ENCODE results near the gene TMEM129.
A peak's percentile ranks its signal among the peaks of the same experiment; 100 is the strongest.
"Not testable (repeated sequence)": the region's sequence is repeated elsewhere in the genome, so short reads cannot be mapped to it uniquely, and the experiment has no call there.

TMEM129 gene

GRCh38 chr4:1711055-1711570, 10.0 kb downstream of the TMEM129 start:
- H3K4me3 ChIP-seq (ENCODE audit: low read length in 2 of 2), result peak overlapping the region; percentile 83 to 92
- H3K27ac ChIP-seq (ENCODE audit: low read length), result peak overlapping the region; percentile 93
- H3K36me3 ChIP-seq (ENCODE audit: control insufficient read depth in 2 of 2, insufficient read depth in 2 of 2, low read length in 2 of 2), result peaks cover 2 to 4% of the 10 kb centered on the region in 2 donors
- peaks cover 22% of the 10 kb centered on the region for H3K4me1 ChIP-seq (ENCODE audit: control insufficient read depth, insufficient read depth, low read length)
- H3K27me3 ChIP-seq (ENCODE audit: control insufficient read depth in 1 of 2, insufficient read depth in 2 of 2, low read length in 2 of 2), result no peaks in the 10 kb centered on the region
- H3K9me3 ChIP-seq (ENCODE audit: control insufficient read depth in 2 of 2, low read length in 2 of 2), result no peaks in the 10 kb centered on the region
- H3K9ac ChIP-seq (ENCODE audit: low read length in 2 of 2), result peak overlapping the region; percentile 78 to 90

DNA sequence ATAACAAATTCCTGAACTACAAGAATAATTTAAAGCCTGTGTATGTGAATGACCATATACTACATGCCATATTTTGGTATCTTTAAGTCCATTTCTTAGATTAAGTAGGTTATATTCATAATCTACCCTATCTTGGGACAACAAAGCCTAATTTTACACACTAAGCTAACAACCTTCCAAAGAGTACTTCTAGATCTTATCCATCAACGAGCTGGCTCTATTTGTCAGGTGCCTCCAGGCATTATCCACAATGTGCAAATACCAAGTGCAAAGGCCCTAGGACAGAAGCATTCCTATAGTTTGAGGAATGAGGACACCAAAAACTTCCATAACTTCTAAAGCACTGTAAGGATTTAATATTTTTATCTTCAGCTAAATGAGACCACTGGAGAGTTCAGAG, 12.5 kb downstream of the TMEM129 start:
- Histone ChIP-seq H3K27me3 (ENCODE audit: control insufficient read depth in 1 of 2, insufficient read depth in 2 of 2, low read length in 2 of 2) (no peaks in the 10 kb centered on the region), H3K4me1 (ENCODE audit: control insufficient read depth, insufficient read depth, low read length) (peaks cover 19% of the 10 kb centered on the region), H3K9me3 (ENCODE audit: control insufficient read depth in 2 of 2, low read length in 2 of 2) (no peaks in the 10 kb centered on the region), H3K27ac (ENCODE audit: low read length) (no peak overlapping the region), H3K4me3 (ENCODE audit: low read length in 2 of 2) (no peak overlapping the region), H3K36me3 (ENCODE audit: control insufficient read depth in 2 of 2, insufficient read depth in 2 of 2, low read length in 2 of 2) (peaks cover 2 to 7% of the 10 kb centered on the region in 2 donors), H3K9ac (ENCODE audit: low read length in 2 of 2) (no peak overlapping the region)

DNA sequence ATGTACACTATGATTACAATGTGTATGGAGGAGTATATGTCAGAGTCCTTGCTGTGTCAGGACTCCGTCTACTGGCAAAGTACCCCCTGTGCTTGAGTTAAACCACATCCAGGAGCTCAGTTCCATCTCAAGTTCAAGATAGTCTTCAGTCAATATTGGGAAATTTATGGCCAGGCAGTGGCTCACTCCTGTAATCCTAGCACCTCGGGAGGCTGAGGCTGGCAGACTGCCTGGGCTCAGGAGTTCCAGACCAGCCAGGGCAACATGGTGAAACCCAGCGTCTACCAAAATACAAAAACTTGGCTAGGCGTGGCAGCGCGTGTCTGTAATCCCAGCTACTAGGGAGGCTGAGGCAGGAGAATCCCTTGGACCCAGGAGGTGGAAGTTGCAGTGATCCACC, 14.8 kb downstream of the TMEM129 start:
- Histone ChIP-seq H3K4me3 (ENCODE audit: low read length in 2 of 2) (no peak overlapping the region), H3K4me1 (ENCODE audit: control insufficient read depth, insufficient read depth, low read length) (peaks cover 11% of the 10 kb centered on the region), H3K27ac (ENCODE audit: low read length) (no peak overlapping the region), H3K36me3 (ENCODE audit: control insufficient read depth in 2 of 2, insufficient read depth in 2 of 2, low read length in 2 of 2) (peaks cover 16 to 17% of the 10 kb centered on the region in 2 donors), H3K9ac (ENCODE audit: low read length in 2 of 2) (no peak overlapping the region), H3K27me3 (ENCODE audit: control insufficient read depth in 1 of 2, insufficient read depth in 2 of 2, low read length in 2 of 2) (no peaks in the 10 kb centered on the region), H3K9me3 (ENCODE audit: control insufficient read depth in 2 of 2, low read length in 2 of 2) (no peaks in the 10 kb centered on the region)

DNA sequence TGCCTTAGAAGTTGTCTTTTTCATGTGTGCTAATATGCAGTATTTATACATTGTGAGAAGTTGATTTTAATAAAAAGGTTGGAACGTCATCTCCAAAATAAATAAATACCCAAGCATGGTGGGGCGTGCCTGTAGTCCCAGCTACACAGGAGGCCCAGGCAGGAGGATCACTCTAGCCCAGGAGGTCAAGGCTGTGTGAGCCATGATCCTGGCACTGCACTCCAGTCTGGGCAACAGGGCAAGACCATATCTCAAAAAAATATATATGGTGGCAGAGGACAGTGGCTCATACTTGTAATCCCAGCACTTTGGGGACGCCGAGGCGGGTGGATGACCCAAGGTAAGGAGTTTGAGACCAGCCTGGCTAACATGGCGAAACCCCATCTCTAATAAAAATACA, 15.4 kb downstream of the TMEM129 start:
- Histone ChIP-seq H3K36me3 (ENCODE audit: control insufficient read depth in 2 of 2, insufficient read depth in 2 of 2, low read length in 2 of 2) (peaks cover 16 to 17% of the 10 kb centered on the region in 2 donors), H3K4me1 (ENCODE audit: control insufficient read depth, insufficient read depth, low read length) (peaks cover 4% of the 10 kb centered on the region), H3K9ac (ENCODE audit: low read length in 2 of 2) (no peak overlapping the region), H3K27me3 (ENCODE audit: control insufficient read depth in 1 of 2, insufficient read depth in 2 of 2, low read length in 2 of 2) (no peaks in the 10 kb centered on the region), H3K9me3 (ENCODE audit: control insufficient read depth in 2 of 2, low read length in 2 of 2) (no peaks in the 10 kb centered on the region), H3K27ac (ENCODE audit: low read length) (no peak overlapping the region), H3K4me3 (ENCODE audit: low read length in 2 of 2) (no peak overlapping the region)

GRCh38 chr4:1703867-1704266, 17.3 kb downstream of the TMEM129 start:
- Histone ChIP-seq H3K36me3 (ENCODE audit: control insufficient read depth in 2 of 2, insufficient read depth in 2 of 2, low read length in 2 of 2) (peaks cover 22 to 23% of the 10 kb centered on the region in 2 donors), H3K4me3 (ENCODE audit: low read length in 2 of 2) (no peak overlapping the region), H3K27me3 (ENCODE audit: control insufficient read depth in 1 of 2, insufficient read depth in 2 of 2, low read length in 2 of 2) (no peaks in the 10 kb centered on the region), H3K9ac (ENCODE audit: low read length in 2 of 2) (peak overlapping the region in 1 of 2 donors; percentile 3), H3K4me1 (ENCODE audit: control insufficient read depth, insufficient read depth, low read length) (no peaks in the 10 kb centered on the region), H3K27ac (ENCODE audit: low read length) (no peak overlapping the region), H3K9me3 (ENCODE audit: control insufficient read depth in 2 of 2, low read length in 2 of 2) (no peaks in the 10 kb centered on the region)

GRCh38 chr4:1701671-1702070, 19.5 kb downstream of the TMEM129 start:
- H3K27me3 ChIP-seq (ENCODE audit: control insufficient read depth in 1 of 2, insufficient read depth in 2 of 2, low read length in 2 of 2); H3K4me3 ChIP-seq (ENCODE audit: low read length in 2 of 2); H3K9me3 ChIP-seq (ENCODE audit: control insufficient read depth in 2 of 2, low read length in 2 of 2); H3K4me1 ChIP-seq (ENCODE audit: control insufficient read depth, insufficient read depth, low read length); H3K9ac ChIP-seq (ENCODE audit: low read length in 2 of 2); H3K27ac ChIP-seq (ENCODE audit: low read length): not testable (repeated sequence)
- H3K36me3 ChIP-seq (ENCODE audit: control insufficient read depth in 2 of 2, insufficient read depth in 2 of 2, low read length in 2 of 2), result peaks cover 25 to 30% of the 10 kb centered on the region in 2 donors

GRCh38 chr4:1695913-1696312, 25.2 kb downstream of the TMEM129 start:
- no peak overlapping the region for H3K27ac ChIP-seq (ENCODE audit: low read length)
- no peak overlapping the region for H3K9ac ChIP-seq (ENCODE audit: low read length in 2 of 2)
- no peaks in the 10 kb centered on the region for H3K27me3 ChIP-seq (ENCODE audit: control insufficient read depth in 1 of 2, insufficient read depth in 2 of 2, low read length in 2 of 2)
- H3K36me3 ChIP-seq (ENCODE audit: control insufficient read depth in 2 of 2, insufficient read depth in 2 of 2, low read length in 2 of 2), result peaks cover 36 to 40% of the 10 kb centered on the region in 2 donors
- no peaks in the 10 kb centered on the region for H3K9me3 ChIP-seq (ENCODE audit: control insufficient read depth in 2 of 2, low read length in 2 of 2)
- H3K4me3 ChIP-seq (ENCODE audit: low read length in 2 of 2), result no peak overlapping the region
- H3K4me1 ChIP-seq (ENCODE audit: control insufficient read depth, insufficient read depth, low read length), result peaks cover 2% of the 10 kb centered on the region

DNA sequence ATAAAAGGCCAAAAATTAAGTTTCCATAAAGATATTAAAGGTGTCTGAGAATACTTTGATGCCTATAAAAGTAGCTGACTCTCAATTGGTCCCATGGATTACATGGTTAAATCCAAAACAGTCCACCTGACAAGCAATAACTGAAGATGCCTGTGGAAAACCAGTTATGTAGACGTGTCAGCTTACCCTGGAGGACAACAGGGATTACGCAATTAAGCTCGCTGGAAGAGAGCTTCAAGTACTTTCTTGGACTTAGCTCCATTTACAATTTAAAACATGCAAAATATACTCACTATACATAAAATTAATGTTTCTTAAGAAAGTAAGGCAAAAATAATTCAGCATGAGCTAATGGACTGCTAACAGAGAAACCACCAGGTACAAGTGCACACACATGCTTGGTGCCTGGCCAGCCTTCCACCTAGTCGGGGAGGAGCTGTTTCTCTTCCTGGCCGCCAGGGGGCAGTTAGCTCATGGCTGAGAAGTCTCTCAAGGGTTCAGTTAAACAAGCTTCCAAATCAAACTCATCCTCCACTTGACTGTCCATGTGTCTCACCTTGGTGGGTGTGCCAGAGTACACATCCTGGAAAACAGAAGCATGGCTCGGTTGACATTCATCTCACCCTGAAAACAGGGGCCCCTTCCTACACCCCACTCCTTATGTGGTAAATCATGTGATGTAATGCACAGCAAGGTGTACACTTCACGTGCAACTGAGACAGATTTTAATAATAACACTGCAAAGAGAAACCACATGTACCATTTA, 27.8 kb downstream of the TMEM129 start:
- no peaks in the 10 kb centered on the region for H3K27me3 ChIP-seq (ENCODE audit: control insufficient read depth in 1 of 2, insufficient read depth in 2 of 2, low read length in 2 of 2)
- no peak overlapping the region for H3K27ac ChIP-seq (ENCODE audit: low read length)
- peaks cover 33 to 34% of the 10 kb centered on the region in 2 donors for H3K36me3 ChIP-seq (ENCODE audit: control insufficient read depth in 2 of 2, insufficient read depth in 2 of 2, low read length in 2 of 2)
- H3K9ac ChIP-seq (ENCODE audit: low read length in 2 of 2), result no peak overlapping the region
- H3K4me1 ChIP-seq (ENCODE audit: control insufficient read depth, insufficient read depth, low read length), result peaks cover 2% of the 10 kb centered on the region
- H3K4me3 ChIP-seq (ENCODE audit: low read length in 2 of 2), result no peak overlapping the region
- H3K9me3 ChIP-seq (ENCODE audit: control insufficient read depth in 2 of 2, low read length in 2 of 2), result no peaks in the 10 kb centered on the region

DNA sequence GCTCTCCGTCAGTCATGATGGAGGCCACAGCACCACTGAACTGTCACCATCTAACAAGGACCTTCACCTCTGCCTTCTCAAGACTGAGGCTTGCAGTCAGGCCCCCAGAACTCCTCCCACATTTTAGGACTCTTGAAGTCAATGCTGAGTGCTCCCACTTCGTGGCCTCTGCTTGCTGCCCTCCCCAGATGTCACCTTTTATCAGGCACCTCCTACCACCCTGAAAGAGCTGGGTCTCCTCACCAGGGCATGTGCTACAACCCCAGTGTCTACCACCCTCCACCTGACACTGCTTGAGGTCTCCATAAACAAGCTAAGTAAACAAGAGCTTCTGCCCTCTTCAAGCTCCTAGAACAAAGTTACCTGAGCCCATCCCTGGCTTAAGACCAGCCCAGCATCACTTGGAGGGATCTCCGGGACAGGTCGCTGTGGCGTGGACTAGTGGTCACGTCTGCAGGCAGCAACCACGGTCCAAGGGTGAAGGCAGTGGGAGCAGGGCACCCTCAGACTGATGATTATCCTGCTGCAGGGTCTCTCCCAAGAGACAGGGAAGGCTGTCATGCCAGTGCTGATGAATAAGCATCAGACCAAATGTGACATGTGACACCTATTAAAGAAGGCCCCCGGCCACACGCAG, 29.3 kb downstream of the TMEM129 start:
- H3K4me3 ChIP-seq (ENCODE audit: low read length in 2 of 2), result no peak overlapping the region
- H3K27ac ChIP-seq (ENCODE audit: low read length), result no peak overlapping the region
- no peak overlapping the region for H3K9ac ChIP-seq (ENCODE audit: low read length in 2 of 2)
- no peaks in the 10 kb centered on the region for H3K9me3 ChIP-seq (ENCODE audit: control insufficient read depth in 2 of 2, low read length in 2 of 2)
- H3K36me3 ChIP-seq (ENCODE audit: control insufficient read depth in 2 of 2, insufficient read depth in 2 of 2, low read length in 2 of 2), result peaks cover 29 to 34% of the 10 kb centered on the region in 2 donors
- no peaks in the 10 kb centered on the region for H3K4me1 ChIP-seq (ENCODE audit: control insufficient read depth, insufficient read depth, low read length)
- no peaks in the 10 kb centered on the region for H3K27me3 ChIP-seq (ENCODE audit: control insufficient read depth in 1 of 2, insufficient read depth in 2 of 2, low read length in 2 of 2)

- H3K27ac ChIP-seq (ENCODE audit: low read length), result no peak overlapping the region
- H3K9ac ChIP-seq (ENCODE audit: low read length in 2 of 2), result no peak overlapping the region
- no peaks in the 10 kb centered on the region for H3K4me1 ChIP-seq (ENCODE audit: control insufficient read depth, insufficient read depth, low read length)
- H3K9me3 ChIP-seq (ENCODE audit: control insufficient read depth in 2 of 2, low read length in 2 of 2), result no peaks in the 10 kb centered on the region
- no peaks in the 10 kb centered on the region for H3K27me3 ChIP-seq (ENCODE audit: control insufficient read depth in 1 of 2, insufficient read depth in 2 of 2, low read length in 2 of 2)
- H3K36me3 ChIP-seq (ENCODE audit: control insufficient read depth in 2 of 2, insufficient read depth in 2 of 2, low read length in 2 of 2), result peaks cover 24 to 30% of the 10 kb centered on the region in 2 donors
- no peak overlapping the region for H3K4me3 ChIP-seq (ENCODE audit: low read length in 2 of 2)
Observed at GRCh38 chr4:1690698-1691097, 30.4 kb downstream of the TMEM129 start.

Data from stomach smooth muscle (tissue), 2 donors.